HG03280 (cell line): ENCODE measurements around the gene COQ10B.

Experiments
- ATAC-seq: cut with Tn5 transposase; IDR thresholded peaks from one replicate; pipeline ENCODE4 v1.9.1; 2021; ENCODE audit warnings: mild to moderate bottlenecking, moderate library complexity; ENCODE audit not compliant: unreplicated experiment

Gene COQ10B

DNA sequence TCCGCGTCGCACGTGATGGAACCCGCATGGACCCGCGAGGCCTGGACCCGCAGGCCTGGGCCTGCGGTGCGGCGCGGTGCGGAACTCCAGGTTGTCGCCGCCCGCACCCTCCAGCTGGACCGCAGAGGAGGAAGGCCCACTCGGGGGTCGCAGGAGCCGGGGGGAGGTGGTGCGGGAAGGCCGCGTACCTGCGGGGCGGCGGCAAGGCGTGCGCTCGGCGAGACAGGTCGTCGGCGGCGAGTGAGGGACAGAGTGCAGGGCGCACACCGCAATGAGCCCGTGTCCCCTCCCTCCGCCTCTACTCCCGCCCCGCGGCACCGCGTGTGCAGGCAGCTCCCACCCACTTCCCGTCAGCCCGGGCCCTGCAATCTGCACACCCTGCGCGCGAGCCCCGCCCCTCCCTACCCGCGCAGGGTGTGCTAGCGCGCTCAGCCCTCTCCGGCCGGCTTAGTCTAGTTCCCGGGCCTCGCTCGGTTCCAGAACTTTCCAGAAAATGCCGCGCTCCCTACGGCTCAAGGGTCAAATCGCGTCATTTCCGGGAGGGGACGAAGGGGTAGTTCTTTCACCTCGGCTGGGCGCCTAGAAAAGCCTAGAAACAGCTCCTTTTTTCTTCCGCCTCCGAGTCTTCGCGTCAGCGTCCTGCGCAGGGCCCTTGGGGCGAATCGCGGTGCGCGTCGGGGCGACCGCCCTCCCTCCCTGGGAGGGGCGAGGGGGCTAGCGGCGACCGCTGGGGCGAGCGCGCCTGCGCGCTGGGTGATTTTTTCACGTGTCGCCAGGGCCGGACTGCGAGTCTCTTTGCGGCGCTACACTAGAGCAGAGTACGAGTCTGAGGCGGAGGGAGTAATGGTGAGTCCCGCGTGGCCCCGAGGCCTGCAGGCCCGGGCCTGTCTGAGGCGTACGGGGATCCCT, 46.5 kb downstream of the COQ10B start, which contains the start of the genes HSPD1 and HSPE1:
Gene HSPD1 (minus strand): TSS at position 247 of the 909 bp plus-strand sequence. CDS start 992 bp downstream, outside the sequence.
Gene HSPE1 (plus strand): TSS at position 786 of the 909 bp plus-strand sequence. CDS start 58 bp downstream, at position 844.
- ATAC-seq: peak; percentile 84

DNA sequence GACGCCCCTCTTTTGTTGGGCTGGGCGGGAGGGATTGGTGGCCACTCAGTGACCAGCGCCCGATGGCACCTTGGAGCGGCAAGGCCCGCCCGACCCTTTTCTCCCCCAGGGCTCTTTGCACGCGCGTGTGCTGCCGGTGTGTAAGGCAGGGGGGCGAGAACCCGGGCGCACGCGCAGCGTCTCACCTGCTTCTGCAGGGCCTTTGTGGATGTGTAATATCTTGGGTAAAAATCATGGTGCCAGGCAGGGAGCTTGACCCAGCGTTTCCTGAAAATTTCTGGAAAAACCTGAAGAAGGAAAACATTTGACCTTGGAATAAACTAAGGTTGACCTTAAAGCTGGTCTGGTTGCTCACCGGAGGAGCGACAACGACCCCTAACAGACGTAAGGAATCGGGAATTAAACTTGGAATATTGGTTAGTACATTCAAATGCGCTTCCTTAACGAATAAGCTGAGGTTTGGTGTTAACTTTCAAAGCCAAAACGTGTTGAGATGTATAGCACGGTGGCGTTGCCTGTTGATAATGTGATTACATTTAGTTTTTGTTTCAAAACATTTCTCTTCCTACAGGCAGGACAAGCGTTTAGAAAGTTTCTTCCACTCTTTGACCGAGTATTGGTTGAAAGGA, 47.3 kb downstream of the COQ10B start:
- ATAC-seq: no peak

DNA sequence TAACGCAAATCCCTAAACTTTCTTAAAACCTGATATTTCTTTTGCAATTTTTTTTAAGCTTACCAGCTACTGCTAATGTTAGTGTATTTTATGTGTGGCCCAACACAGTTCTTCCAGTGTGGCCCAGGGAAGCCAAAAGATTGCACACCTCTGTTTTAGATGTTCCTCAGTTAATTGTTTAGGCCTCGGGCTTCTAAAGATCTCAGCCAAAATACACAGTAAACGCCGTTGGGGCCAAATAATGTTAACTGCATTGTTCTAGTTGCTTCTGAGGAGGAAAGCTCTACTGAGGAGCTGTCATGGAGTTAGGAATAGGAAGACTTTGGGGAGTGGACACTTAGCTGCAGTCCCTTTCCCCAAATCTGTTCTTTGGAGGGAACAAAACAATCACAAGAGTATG, 48.8 kb downstream of the COQ10B start:
- ATAC-seq: no peak

DNA sequence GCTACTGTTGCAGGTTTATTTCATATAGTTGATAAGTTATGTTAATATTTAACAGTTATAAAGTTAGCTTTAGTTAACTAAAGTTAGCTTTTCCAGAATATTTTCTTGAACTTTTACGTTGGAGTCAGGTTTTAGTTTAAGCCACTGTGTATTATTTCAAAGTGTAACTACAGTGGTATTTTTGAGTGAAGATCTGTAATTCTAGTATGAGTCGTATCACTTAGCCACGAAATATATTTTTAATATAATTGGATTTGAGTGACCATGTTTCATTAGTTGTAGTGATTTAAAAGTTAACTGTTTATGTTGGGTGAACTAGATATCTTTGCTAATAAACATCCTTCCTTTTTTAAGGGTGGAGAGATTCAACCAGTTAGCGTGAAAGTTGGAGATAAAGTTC, 49.3 kb downstream of the COQ10B start:
- no peak for ATAC-seq

DNA sequence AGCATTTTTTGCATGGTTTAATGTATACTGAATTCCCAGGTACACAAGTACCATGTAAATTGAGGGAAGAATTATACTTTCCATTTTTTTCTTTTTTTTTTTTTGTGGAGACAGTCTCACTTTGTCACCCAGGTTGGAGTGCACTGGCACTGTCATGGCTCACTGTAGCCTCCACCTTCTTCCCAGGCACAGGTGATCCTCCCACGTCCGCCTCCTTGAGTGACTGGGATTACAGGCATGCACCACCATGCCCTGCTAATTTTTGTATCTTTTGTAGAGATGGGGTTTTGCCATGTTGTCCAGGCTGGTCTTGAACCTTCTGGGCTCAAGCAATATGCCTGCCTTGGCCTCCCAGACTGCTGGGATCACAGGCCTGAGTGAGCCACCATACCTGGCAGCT, 50.6 kb downstream of the COQ10B start:
- no peak for ATAC-seq

DNA sequence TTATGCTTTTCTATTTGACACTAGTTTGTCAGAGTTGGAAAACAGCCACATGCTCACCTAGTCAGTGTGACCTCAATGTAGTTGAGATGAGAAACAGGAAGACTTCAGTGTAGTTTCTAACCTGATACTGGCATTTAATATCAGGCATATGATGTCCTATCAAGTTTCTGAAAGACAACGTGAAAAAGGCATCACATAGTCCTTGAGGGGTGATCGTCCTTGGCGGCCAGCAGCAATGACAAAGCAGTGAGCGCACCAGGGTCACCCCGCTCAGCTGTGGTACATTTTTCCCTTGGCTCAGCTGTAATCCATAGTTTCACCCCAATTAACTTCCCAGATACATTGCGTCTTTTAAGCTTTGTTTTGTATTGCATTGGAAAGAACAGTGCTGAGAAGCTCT, 51.2 kb downstream of the COQ10B start:
- no peak for ATAC-seq

DNA sequence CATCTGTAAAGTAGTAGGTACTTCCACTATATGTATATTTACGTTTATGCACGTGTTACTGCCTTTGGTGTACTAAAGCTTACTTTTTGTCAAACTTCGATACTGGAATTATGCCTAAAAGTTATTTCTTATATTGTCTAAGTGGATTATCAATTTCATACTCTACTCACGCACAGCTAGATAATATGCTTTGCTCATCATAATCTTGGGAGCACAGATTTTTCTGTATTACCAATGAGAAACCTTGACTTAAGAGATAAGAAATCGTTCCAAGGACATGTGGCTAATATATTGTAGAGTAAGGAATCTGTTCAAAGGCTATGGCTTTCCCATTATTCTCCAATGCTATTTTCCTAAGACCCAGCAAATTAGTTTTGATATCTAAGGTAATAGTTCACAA, 53.3 kb downstream of the COQ10B start:
- no peak for ATAC-seq

DNA sequence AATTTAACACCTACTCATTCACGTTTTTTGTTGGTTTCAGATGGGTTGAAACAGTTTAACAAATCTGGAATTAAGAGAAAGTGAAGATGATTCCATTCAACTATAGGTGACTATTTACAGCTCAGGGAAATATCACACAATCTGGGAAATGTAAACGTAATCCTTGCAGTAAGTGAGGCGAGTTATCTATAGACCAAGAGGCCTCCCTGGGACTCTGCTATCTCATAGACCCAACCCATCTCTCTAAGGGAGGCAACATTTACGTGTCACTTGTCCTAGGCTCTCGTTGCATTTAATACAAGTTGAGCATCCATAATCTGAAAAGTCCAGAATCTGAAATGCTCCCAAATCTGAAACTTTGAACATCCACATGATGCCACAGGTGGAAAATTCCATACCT, 60.6 kb downstream of the COQ10B start:
- no peak for ATAC-seq

DNA sequence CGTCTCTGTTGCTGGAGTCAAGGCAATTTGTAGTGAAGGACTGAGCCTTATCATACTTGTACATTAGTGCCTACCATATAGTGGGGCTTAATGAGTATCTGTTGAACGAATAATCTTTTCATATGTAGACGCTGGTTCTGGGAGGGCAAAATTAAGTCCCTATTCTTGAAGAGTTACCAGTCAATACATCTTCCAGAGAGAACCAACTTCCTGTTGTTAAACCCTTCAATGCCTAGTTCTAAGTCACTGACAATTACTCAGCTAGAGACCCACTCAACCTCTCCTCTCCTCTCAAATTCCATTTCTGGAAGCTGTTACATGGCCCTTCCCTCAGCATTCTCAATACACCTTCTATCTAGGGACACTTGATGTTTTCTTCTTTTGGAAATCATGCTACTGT, 61.4 kb downstream of the COQ10B start:
- ATAC-seq: no peak

DNA sequence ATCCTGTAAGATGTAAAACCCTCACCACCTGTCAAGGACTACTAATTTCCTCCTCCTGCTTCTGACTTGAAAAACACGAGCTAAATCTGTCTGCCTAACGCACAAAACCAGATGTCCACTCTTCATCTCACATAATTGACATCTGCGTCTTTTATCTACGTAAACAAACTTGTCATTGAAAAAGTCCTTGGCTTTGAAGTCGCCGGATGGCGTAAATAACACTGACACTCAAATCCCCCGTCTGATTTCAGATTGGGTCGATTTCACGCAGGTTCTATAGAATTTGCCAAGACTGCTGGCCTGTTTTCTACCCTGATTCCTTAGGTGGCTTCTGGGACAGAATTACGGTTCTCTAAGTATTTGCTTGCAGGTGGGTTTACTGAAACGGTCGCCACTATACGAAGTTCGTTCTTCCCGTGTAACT, 62.0 kb downstream of the COQ10B start:
- ATAC-seq: peak; percentile 5

DNA sequence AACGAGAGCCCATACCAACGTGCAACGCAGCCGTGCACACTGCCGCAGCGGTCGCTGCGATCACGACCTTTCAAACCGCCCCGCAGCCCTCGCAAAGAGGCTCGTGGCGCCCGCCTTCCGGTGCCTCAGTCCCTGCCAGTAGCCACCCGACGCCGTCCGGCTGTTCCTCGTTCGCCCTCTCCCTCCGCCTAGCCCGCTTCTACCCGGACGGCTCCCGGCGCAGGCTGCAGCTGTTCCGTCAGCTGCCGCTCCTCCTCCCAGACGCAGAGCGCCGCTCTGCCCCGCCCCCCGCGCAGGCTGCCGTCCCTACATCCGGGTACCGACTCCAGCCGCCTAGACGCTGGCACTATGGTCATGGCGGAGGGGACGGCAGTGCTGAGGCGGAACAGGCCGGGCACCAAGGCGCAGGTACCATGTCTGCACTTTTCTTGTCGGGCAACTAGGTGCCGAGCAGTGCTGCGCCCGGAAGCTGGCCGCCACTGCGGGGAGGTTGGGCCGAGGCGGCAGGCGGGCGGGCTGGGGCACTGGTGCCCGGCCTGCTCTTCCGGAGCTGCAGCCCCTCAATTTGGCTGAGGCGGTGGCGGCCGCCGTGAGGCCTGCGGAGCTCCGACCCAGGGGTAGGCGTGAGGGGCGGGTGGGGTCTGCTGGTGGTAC, 62.5 kb downstream of the COQ10B start, which contains the start of gene MOB4:
Gene MOB4 (plus strand): TSS at position 328 of the 654 bp plus-strand sequence. CDS start 21 bp downstream, at position 349.
- ATAC-seq: peak; percentile 94

DNA sequence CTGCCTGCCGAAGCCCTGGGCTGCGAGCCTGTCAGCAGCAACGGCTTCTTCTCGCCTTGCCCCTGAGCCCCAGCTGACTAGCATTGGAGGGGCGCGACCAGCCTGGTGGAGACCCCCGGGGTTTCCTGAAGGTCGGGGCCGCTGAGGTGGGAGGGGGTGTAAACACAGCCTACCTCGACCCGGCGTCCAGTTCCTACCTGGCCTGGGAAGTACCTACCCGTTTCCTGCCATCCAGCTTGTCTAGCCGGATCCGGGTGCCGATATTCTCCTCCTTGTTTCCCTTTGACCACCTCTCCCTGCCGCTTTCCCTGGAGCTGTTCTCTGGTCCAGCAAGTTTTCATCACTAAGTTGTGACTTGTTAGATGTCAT, 63.0 kb downstream of the COQ10B start:
- ATAC-seq: no peak

DNA sequence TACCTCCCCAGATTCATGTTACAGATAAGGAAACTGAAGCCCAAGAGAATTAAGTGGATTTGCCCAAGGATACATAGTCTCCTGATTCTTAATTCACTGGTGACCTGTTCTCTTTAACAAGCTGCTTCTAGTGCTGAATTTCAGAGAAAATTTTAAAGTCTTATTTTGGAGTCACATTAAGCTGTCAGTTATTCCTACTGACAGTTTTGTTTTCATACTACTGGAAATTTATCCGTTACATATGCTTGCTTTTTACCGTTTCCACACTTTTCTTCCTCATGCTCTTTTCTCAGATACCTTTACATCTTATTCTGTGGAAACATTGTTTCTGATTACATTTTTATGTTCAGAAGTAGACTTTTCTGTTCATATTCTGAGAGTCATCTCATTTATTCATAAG, 63.8 kb downstream of the COQ10B start:
- ATAC-seq: no peak
